HTERT RPE-1 (cell line): ENCODE measurements around the gene INA.
"Not testable (repeated sequence)": the region's sequence is repeated elsewhere in the genome, so short reads cannot be mapped to it uniquely, and the experiment has no call there.

Experiments used
- in situ Hi-C: fragments of 300-500 bp; cut with MboI; formaldehyde crosslinking; loops from 4 replicates; pipeline ENCODE4 v1.14.3; 2020; ENCODE audit warnings: low sequenced_read_pairs

INA gene

GRCh38 chr10:103276896-103277712 is at the start of gene INA:
TSS of gene INA (plus strand) at chr10:103277138. CDS start at chr10:103277212, 74 bp downstream.
- in situ Hi-C loops = no loop called here

- in situ Hi-C loops = no loop called here
Measured at GRCh38 chr10:103227416-103227815, 49.5 kb upstream of the INA start.

GRCh38 chr10:103231047-103231551 is 45.8 kb upstream of the INA start:
- in situ Hi-C loops = no loop called here

GRCh38 chr10:103232131-103232673 is 44.7 kb upstream of the INA start:
- in situ Hi-C loops = no loop called here

DNA sequence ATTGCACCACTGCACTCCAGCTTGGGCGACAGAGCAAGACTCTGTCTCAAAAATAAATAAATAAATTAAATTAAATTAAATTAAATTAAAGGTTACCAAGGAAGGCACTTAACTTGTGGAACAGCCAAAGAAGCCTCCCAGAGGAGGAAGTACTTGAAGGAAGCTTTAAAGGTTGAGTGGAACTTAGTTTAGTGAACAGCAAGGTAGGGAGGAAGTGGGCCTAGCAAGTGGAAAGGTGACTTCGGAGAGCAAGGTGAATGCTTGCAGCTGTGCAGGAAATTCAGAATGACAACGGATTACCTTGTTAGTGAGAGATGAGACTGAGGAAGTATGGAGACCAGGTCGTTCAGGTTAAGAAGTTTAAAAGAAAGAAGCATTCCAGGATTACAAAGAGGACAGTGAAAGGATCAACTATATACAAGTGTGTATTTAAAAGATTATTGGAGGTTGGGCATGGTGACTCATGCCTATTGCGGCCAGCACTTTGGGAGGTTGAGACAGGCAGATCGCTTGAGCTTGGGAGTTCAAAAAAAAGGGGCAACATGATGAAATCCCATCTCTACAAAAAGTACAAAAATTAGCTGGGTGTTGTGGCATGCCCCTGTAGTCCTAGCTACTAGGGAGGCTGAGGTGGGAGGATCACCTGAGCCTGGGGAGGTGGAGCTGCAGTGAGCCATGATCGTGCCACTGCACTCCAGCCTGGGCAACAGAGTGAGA is 44.0 kb upstream of the INA start:
- in situ Hi-C loops = no loop called here

GRCh38 chr10:103235775-103236174 is 41.2 kb upstream of the INA start:
- in situ Hi-C loops = no loop called here

GRCh38 chr10:103238506-103239252 is 38.3 kb upstream of the INA start:
- in situ Hi-C loops = no loop called here

- in situ Hi-C loops = no loop called here
Measured at GRCh38 chr10:103241262-103242011, 35.5 kb upstream of the INA start.

- in situ Hi-C loops = no loop called here
Measured at GRCh38 chr10:103244666-103245271, 32.2 kb upstream of the INA start.

DNA sequence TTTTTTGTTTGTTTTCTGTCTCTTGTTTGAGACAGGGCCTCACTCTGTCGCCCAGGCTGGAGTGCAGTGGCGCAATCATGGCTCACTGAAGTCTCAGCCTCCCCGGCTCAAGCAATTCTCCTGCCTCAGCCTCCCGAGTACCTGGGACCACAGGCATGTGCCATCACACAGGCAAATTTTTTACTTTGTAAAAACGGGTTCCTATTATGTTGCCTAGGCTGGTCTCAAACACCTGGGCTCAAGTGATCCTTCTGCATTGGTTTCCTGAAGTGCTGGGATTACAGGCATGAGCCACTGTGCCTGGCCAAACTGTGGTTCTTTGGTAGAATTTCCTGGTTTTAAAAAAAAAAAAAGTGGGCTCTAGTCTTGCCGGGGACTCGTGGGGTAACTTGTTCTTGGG is 31.4 kb upstream of the INA start, which contains the start of gene RPEL1:
RPEL1 (plus strand) TSS at position 301 of the 400 bp plus-strand sequence. CDS start 110 bp downstream, outside the sequence.
- in situ Hi-C loops = not testable (repeated sequence)

- in situ Hi-C loops = no loop called here
Measured at GRCh38 chr10:103246324-103246723, 30.6 kb upstream of the INA start.

GRCh38 chr10:103254113-103254512 is 22.8 kb upstream of the INA start:
- in situ Hi-C loops = no loop called here

- in situ Hi-C loops = no loop called here
Measured at GRCh38 chr10:103254538-103255325, 22.2 kb upstream of the INA start.

GRCh38 chr10:103256613-103257012 is 20.3 kb upstream of the INA start:
- in situ Hi-C loops = no loop called here

- in situ Hi-C loops = no loop called here
Measured at GRCh38 chr10:103257812-103258211, 19.1 kb upstream of the INA start.

GRCh38 chr10:103258928-103259327 is 18.0 kb upstream of the INA start:
- in situ Hi-C loops = not testable (repeated sequence)

DNA sequence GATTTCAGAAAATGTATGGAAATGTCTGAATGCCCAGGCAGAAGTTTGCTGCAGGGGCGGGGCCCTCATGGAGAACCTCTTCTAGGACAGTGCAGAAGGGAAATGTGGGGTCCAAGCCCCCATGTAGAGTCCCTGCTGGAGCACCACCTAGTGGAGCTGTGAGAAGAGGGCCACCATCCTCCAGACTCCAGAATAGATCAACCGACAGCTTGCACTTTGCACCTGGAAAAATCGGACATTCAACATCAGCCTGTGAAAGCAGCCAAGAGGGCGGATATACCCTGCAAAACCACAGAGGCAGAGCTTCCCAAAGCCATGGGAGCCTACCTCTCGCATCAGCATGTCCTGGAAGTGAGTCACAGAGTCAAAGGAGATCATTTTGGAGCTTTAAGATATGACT is 16.9 kb upstream of the INA start:
- in situ Hi-C loops = no loop called here

DNA sequence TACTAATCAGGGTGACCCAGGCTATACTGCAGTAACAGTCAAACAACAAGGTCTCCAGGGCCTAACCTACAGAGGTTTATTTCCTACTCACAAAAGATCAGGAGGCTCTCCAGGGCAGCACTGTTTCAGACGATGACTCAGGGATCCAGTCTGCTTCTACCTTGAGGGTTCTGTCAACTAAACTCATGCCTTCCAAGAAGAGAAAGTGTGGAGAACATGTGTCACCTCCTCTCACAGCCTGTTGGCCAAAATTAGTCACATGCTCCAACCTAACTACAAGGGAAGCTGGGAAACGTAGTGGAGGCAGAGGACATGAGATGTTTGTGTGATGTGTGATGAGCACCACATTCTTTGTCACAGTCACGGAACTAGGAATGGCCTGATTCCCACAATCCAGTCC is 14.7 kb upstream of the INA start:
- in situ Hi-C loops = no loop called here

DNA sequence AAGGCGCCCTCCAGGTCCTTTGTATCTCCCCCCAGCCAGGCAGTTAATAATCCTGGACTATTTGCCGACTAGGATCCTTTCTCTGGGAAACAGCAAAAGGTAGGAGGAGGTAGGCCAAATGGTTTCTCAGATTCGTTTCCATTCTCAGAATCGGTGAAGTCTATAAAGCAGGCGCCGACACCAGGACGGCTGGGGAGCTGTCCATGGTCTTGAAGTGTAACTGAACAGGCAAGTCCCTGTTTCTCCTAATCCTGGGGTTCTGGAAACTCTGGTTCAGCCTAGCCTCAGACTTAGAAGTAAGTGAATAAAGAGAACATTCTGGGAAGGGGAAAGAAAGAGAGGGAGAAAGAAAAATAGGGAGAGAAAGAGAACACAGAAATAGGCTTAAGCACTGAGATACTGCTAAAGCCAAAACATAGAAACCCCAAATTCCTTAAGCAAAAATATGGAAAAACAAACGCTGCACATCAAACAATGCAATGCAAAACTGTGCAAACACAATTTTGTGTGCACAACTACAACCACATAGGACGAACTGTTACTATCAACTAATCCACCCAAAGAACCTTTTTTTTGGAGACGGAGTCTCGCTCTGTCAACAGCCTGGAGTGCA is 11.1 kb upstream of the INA start:
- in situ Hi-C loops = no loop called here
